ENCODE measurements around the gene PCDHB3. TPM values are rescaled to one million over a fixed set of nuclear protein-coding genes. Genes with fewer than 3 reads are reported as not detected.
"Not testable (repeated sequence)": the region's sequence is repeated elsewhere in the genome, so short reads cannot be mapped to it uniquely, and the experiment has no call there.

The PCDHB3 gene
- total and polyA plus RNA-seq, 2 of the 4 experiments (the other 2 are of a cell fraction): 0.12 to 0.18 TPM

- H3K9me3 ChIP-seq (ENCODE audit: control insufficient read depth, insufficient read depth, low read length): peaks cover 10% of the 10 kb centered on the region
- H3K36me3 ChIP-seq (ENCODE audit: control insufficient read depth, insufficient read depth, low read length); H2BK20ac ChIP-seq (ENCODE audit: low read depth, low read length); POLR2A ChIA-PET (ENCODE audit: unreplicated experiment); H3K23ac ChIP-seq (ENCODE audit: low read depth, low read length); H3K18ac ChIP-seq (ENCODE audit: low read depth, low read length); H2BK15ac ChIP-seq (ENCODE audit: low read depth, low read length); H3K4me1 ChIP-seq (ENCODE audit: control insufficient read depth, insufficient read depth, low read length); H4K20me1 ChIP-seq (ENCODE audit: insufficient read depth, low read length); H2BK5ac ChIP-seq (ENCODE audit: low read depth, low read length, poor library complexity, severe bottlenecking); H3K27me3 ChIP-seq (ENCODE audit: control insufficient read depth, insufficient read depth, low read length); H3K56ac ChIP-seq (ENCODE audit: extremely low read depth, insufficient read depth, low read length); CTCF ChIA-PET; dilution Hi-C loops (cut with HindIII; ENCODE audit: low sequenced_read_pairs, unreplicated experiment); H3K4ac ChIP-seq (ENCODE audit: low read depth, low read length); H3K4me3 ChIP-seq (ENCODE audit: insufficient read depth, low read depth, low read length); H2BK120ac ChIP-seq (ENCODE audit: low read depth, low read length); H3K9ac ChIP-seq (ENCODE audit: low read depth, low read length); H4K91ac ChIP-seq (ENCODE audit: insufficient read depth, low read depth, low read length); H3K79me1 ChIP-seq (ENCODE audit: low read depth in 1 of 2, low read length in 2 of 2); ATAC-seq (ENCODE audit: low read depth); H2AFZ ChIP-seq (replicated peaks; ENCODE audit: low read length, poor library complexity); H4K8ac ChIP-seq (ENCODE audit: low read depth in 2 of 2, low read length in 2 of 2); H2AK9ac ChIP-seq (replicated peaks; ENCODE audit: low read depth, low read length, poor library complexity); H2AK5ac ChIP-seq (ENCODE audit: low read depth, low read length); H3K14ac ChIP-seq (replicated peaks; ENCODE audit: low read depth, low read length); H4K5ac ChIP-seq (ENCODE audit: low read depth, low read length); H3K9me1 ChIP-seq (ENCODE audit: insufficient read depth, low read length); in situ Hi-C loops (cut with MboI; ENCODE audit: low sequenced_read_pairs); H3K27ac ChIP-seq (ENCODE audit: insufficient read depth, low read length); DNase-seq; H3K4me2 ChIP-seq (ENCODE audit: low read depth, low read length); intact Hi-C loops (cut with micrococcal nuclease); BruUV-seq (replicated peaks): not testable (repeated sequence)
- WGBS, 2 experiments (ENCODE audit: extremely low coverage in 2 of 2, insufficient read length in 1 of 2): 56% methylated on average over 5 of the region's 73 CpGs; no CpG with 5 or more reads in 1 of the 2 experiments
Observed at GRCh38 chr5:141123396-141124135, 23.3 kb downstream of the PCDHB3 start.
